ENCODE measurements around the gene KRT34.

KRT34 gene

GRCh38 chr17:41332239-41332638 is 49.9 kb downstream of the KRT34 start:
- no peak for DNase-seq (ENCODE audit: low read depth)

DNA sequence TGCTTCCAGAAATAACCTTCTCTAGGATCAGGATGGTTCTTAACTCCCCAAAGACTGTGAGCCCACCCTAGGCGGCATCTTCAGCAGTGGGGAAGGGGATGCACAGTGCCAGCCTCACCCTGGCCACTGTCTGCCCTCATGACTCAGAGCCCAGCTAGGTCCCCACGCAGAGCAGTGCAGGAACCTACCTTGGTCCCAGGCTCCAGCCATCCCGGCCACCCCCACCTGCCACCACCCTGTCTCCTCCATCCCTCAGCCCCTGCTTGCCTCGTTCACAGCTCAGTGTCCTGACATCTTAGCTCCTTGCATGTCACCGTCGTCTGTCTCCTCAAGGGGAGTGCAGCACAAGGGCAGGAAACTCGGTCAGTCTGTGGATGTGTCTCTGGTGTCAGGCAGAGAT is 50.5 kb downstream of the KRT34 start:
- DNase-seq (ENCODE audit: low read depth), result no peak

- DNase-seq (ENCODE audit: low read depth), result no peak
Observed at GRCh38 chr17:41329279-41329948, 52.7 kb downstream of the KRT34 start.

- DNase-seq (ENCODE audit: low read depth), result no peak
Observed at GRCh38 chr17:41328207-41328606, 53.9 kb downstream of the KRT34 start.

Data from T-helper 22 cell (primary cell).